GM12873 (cell line): ENCODE data around the gene ARFGAP3.
A peak's percentile ranks its signal among the peaks of the same experiment; 100 is the strongest.

Experiments
- CTCF ChIP-seq: IDR thresholded peaks from 2 replicates; pipeline ENCODE4 v1.5.1; 2012; ENCODE audit warnings: low read depth, mild to moderate bottlenecking, moderate library complexity, low read length, control low read depth; ENCODE audit not compliant: insufficient read depth; ENCODE audit errors: missing control alignments

Gene ARFGAP3

GRCh38 chr22:42830161-42830560, 26.9 kb downstream of the ARFGAP3 start:
- TF ChIP-seq CTCF = no peak

GRCh38 chr22:42829302-42829701, 27.8 kb downstream of the ARFGAP3 start:
- no peak for TF ChIP-seq CTCF

GRCh38 chr22:42825796-42826195, 31.3 kb downstream of the ARFGAP3 start:
- TF ChIP-seq CTCF = no peak

- no peak for TF ChIP-seq CTCF
Observed at GRCh38 chr22:42821386-42821785, 35.7 kb downstream of the ARFGAP3 start.

- TF ChIP-seq CTCF = peak; percentile 44
Observed at GRCh38 chr22:42820045-42820763, 36.9 kb downstream of the ARFGAP3 start.

GRCh38 chr22:42819412-42820044, 37.5 kb downstream of the ARFGAP3 start:
- TF ChIP-seq CTCF = no peak

- no peak for TF ChIP-seq CTCF
Observed at GRCh38 chr22:42817556-42817955, 39.5 kb downstream of the ARFGAP3 start.
